ENCODE data around the gene SERPINI2. TPM values are rescaled to one million over a fixed set of nuclear protein-coding genes. Genes with fewer than 3 reads are reported as not detected.

SERPINI2 gene
- total RNA-seq, 1 experiment from 2014 or later, result not detected

DNA sequence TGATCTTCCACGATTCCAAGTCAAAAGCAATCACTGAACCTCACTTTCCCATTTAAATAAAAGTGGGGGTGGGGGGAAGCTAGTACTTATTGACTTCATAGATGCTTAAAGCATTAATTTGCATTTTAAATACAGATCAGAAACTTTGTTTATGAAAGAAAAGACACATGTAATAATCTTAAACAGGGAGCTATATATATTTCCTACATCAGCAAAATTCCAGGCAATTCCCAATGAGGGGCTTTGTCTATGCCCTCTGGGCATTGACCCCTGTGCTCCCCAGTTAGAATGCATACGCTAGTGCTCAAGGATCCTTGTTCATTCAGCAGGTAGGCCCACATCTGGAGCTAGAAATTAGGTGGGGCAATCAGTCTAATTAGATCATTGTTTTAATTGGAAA is 20.0 kb downstream of the SERPINI2 start:
- Mint-ChIP-seq H3K9me3 (ENCODE audit: unreplicated experiment) (no peaks in the 10 kb centered on the region), H3K27me3 (ENCODE audit: insufficient read depth, unreplicated experiment) (no peaks in the 10 kb centered on the region), H3K36me3 (ENCODE audit: insufficient read depth, unreplicated experiment) (no peaks in the 10 kb centered on the region), H3K4me3 (ENCODE audit: unreplicated experiment) (no peak overlapping the region), H3K4me1 (ENCODE audit: insufficient read depth, unreplicated experiment) (no peaks in the 10 kb centered on the region), H3K27ac (ENCODE audit: low read depth, unreplicated experiment) (no peak overlapping the region)
- TF ChIP-seq, protein P1, sequence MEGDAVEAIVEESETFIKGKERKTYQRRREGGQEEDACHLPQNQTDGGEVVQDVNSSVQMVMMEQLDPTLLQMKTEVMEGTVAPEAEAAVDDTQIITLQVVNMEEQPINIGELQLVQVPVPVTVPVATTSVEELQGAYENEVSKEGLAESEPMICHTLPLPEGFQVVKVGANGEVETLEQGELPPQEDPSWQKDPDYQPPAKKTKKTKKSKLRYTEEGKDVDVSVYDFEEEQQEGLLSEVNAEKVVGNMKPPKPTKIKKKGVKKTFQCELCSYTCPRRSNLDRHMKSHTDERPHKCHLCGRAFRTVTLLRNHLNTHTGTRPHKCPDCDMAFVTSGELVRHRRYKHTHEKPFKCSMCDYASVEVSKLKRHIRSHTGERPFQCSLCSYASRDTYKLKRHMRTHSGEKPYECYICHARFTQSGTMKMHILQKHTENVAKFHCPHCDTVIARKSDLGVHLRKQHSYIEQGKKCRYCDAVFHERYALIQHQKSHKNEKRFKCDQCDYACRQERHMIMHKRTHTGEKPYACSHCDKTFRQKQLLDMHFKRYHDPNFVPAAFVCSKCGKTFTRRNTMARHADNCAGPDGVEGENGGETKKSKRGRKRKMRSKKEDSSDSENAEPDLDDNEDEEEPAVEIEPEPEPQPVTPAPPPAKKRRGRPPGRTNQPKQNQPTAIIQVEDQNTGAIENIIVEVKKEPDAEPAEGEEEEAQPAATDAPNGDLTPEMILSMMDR (IDR thresholded peaks at IDR 0.05; ENCODE audit: unreplicated experiment), result no peak
- POLR2A ChIA-PET, result interaction anchor here (1.2 kb wide), 1 partner anchor 10 kb away, joined by 3 read pairs; no protein-coding TSS in a partner anchor
- CTCF ChIA-PET, result no interaction called here
- no peak for DNase-seq (ENCODE audit: unreplicated experiment)
- intact Hi-C loops (cut with micrococcal nuclease), result no loop called here
- no TSS peak for BruUV-seq (replicated peaks)

DNA sequence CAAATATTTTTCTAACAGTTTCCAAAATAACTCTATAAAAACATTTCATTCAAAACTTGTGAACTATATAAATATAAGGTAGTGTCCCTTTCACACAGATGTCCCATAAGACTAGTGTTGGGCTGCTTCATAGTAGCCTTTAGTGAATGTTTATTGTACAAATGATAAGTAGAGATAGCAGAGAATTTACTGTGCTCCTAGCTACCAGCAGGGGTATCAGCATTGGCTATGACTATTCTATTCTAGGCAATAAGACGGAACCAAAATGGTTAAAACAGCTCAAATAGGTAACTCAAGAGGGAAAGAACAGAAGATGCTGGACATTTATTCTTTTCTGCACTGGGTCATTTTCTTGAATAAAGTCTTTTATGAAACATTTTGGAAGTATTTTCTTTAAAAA is 22.6 kb downstream of the SERPINI2 start:
- BruUV-seq (replicated peaks), result no TSS peak
- POLR2A ChIA-PET, result no interaction called here
- TF ChIP-seq, protein P1 (IDR thresholded peaks at IDR 0.05; ENCODE audit: unreplicated experiment), result no peak
- no peak overlapping the region for H3K27ac Mint-ChIP-seq (ENCODE audit: low read depth, unreplicated experiment)
- no peaks in the 10 kb centered on the region for H3K27me3 Mint-ChIP-seq (ENCODE audit: insufficient read depth, unreplicated experiment)
- H3K36me3 Mint-ChIP-seq (ENCODE audit: insufficient read depth, unreplicated experiment), result no peaks in the 10 kb centered on the region
- H3K9me3 Mint-ChIP-seq (ENCODE audit: unreplicated experiment), result no peaks in the 10 kb centered on the region
- CTCF ChIA-PET, result interaction anchor here (0.6 kb wide), 1 partner anchor 89 kb away, joined by 3 read pairs; no protein-coding TSS in a partner anchor
- no peaks in the 10 kb centered on the region for H3K4me1 Mint-ChIP-seq (ENCODE audit: insufficient read depth, unreplicated experiment)
- intact Hi-C loops (cut with micrococcal nuclease), result no loop called here
- DNase-seq (ENCODE audit: unreplicated experiment), result no peak
- no peak overlapping the region for H3K4me3 Mint-ChIP-seq (ENCODE audit: unreplicated experiment)

GRCh38 chr3:167450675-167451074 is 23.2 kb downstream of the SERPINI2 start:
- H3K9me3 Mint-ChIP-seq (ENCODE audit: unreplicated experiment), result no peaks in the 10 kb centered on the region
- TF ChIP-seq, protein P1 (IDR thresholded peaks at IDR 0.05; ENCODE audit: unreplicated experiment), result no peak
- no peak overlapping the region for H3K4me3 Mint-ChIP-seq (ENCODE audit: unreplicated experiment)
- ChIA-PET POLR2A (no interaction called here), CTCF (interaction anchor here (0.6 kb wide), 1 partner anchor 88 kb away, joined by 3 read pairs; no protein-coding TSS in a partner anchor)
- H3K27me3 Mint-ChIP-seq (ENCODE audit: insufficient read depth, unreplicated experiment), result no peaks in the 10 kb centered on the region
- H3K27ac Mint-ChIP-seq (ENCODE audit: low read depth, unreplicated experiment), result no peak overlapping the region
- no TSS peak for BruUV-seq (replicated peaks)
- no peaks in the 10 kb centered on the region for H3K4me1 Mint-ChIP-seq (ENCODE audit: insufficient read depth, unreplicated experiment)
- no peaks in the 10 kb centered on the region for H3K36me3 Mint-ChIP-seq (ENCODE audit: insufficient read depth, unreplicated experiment)
- no peak for DNase-seq (ENCODE audit: unreplicated experiment)
- intact Hi-C loops (cut with micrococcal nuclease), result no loop called here

GRCh38 chr3:167450195-167450594 is 23.6 kb downstream of the SERPINI2 start:
- Mint-ChIP-seq H3K36me3 (ENCODE audit: insufficient read depth, unreplicated experiment) (no peaks in the 10 kb centered on the region), H3K27me3 (ENCODE audit: insufficient read depth, unreplicated experiment) (no peaks in the 10 kb centered on the region), H3K9me3 (ENCODE audit: unreplicated experiment) (no peaks in the 10 kb centered on the region), H3K4me1 (ENCODE audit: insufficient read depth, unreplicated experiment) (no peaks in the 10 kb centered on the region), H3K4me3 (ENCODE audit: unreplicated experiment) (no peak overlapping the region), H3K27ac (ENCODE audit: low read depth, unreplicated experiment) (no peak overlapping the region)
- TF ChIP-seq, protein P1 (IDR thresholded peaks at IDR 0.05; ENCODE audit: unreplicated experiment), result no peak
- POLR2A ChIA-PET, result no interaction called here
- no TSS peak for BruUV-seq (replicated peaks)
- intact Hi-C loops (cut with micrococcal nuclease), result no loop called here
- CTCF ChIA-PET, result interaction anchor here (0.7 kb wide), 1 partner anchor 506 kb away, joined by 3 read pairs; no protein-coding TSS in a partner anchor
- DNase-seq (ENCODE audit: unreplicated experiment), result no peak

All from MCF 10A (cell line).